A549 (cell line): Measurements from ENCODE around the gene SYMPK. TPM values are rescaled to one million over a fixed set of nuclear protein-coding genes. Genes with fewer than 3 reads are reported as not detected.

ENCODE experiments used
- ATAC-seq, 2 experiments: fragments of 200-7000 bp in 1 of 2; fragments of >200 bp in 1 of 2; cut with Nextera tagmentation in 1 of 2; cut with Tn5 transposase in 1 of 2; 3 replicates each; pipeline versions ENCODE4 v1.8.0 to v1.9.1; 2018 to 2020; ENCODE audit warnings: mild to moderate bottlenecking in 1 of 2, moderate library complexity in 1 of 2
- CTCF ChIA-PET: fragments of 300-600 bp; sonication (Branson Sonifier 250); formaldehyde crosslinking; extraction: SDS; loops from one replicate; lab custom pipeline; 2021; ENCODE audit warnings: antibody characterized with exemption, inconsistent platforms; lab: Yijun Ruan, JAX
- POLR2A ChIA-PET: fragments of 350-600 bp; formaldehyde crosslinking; extraction: SDS; loops from one replicate; lab custom pipeline; 2021; ENCODE audit warnings: antibody characterized with exemption, inconsistent platforms; lab: Yijun Ruan, JAX
- DNase-seq, 2 experiments: peaks; one replicate each; pipeline versions ENCODE4 v3.0.0 to v3.0.0-alpha.2; 2011 to 2016; ENCODE audit warnings: low read depth in 1 of 2, low spot score in 1 of 2
- FAIRE-seq: peaks from 2 replicates; lab custom pipeline; 2011; peaks lifted over from hg19 to GRCh38; lab: Jason Lieb, UNC
- H3K27ac ChIP-seq, 2 experiments: fragments of >200 bp; sonication (Bioruptor Twin); formaldehyde crosslinking; 3 replicates each; pipeline ENCODE4 v1.5.1; 2016 to 2017
- H3K4me1 ChIP-seq: fragments of >200 bp; sonication (Bioruptor Twin); formaldehyde crosslinking; 3 replicates; pipeline ENCODE4 v1.6.1; 2016
- H3K4me2 ChIP-seq: fragments of >200 bp; sonication (Bioruptor Twin); formaldehyde crosslinking; 3 replicates; pipeline ENCODE4 v1.6.1; 2016
- H3K4me3 ChIP-seq: fragments of >200 bp; sonication (Bioruptor Twin); formaldehyde crosslinking; 3 replicates; pipeline ENCODE4 v1.5.1; 2016
- H3K9me3 ChIP-seq: fragments of >200 bp; sonication (Bioruptor Twin); formaldehyde crosslinking; 3 replicates; pipeline ENCODE4 v1.6.1; 2016
- CBX8 ChIP-seq: fragments of 200-600 bp; sonication (generic); IDR thresholded peaks from 2 replicates; pipeline ENCODE4 v1.6.1; 2016
- EHF ChIP-seq: fragments of 250-450 bp; sonication (Bioruptor Pico); IDR thresholded peaks from 2 replicates; pipeline ENCODE4 v1.5.0; 2020; ENCODE audit warnings: mild to moderate bottlenecking
- ESRRA ChIP-seq: fragments of 150-350 bp; IDR thresholded peaks from 2 replicates; pipeline ENCODE4 v1.6.1; 2014; ENCODE audit warnings: mild to moderate bottlenecking, low read length, borderline replicate concordance
- FOSL2 ChIP-seq, 2 experiments: fragments of 450-650 bp in 1 of 2; fragments of >200 bp in 1 of 2; sonication (Bioruptor Twin) in 1 of 2; formaldehyde crosslinking; IDR thresholded peaks; 2 replicates each; pipeline versions ENCODE4 v1.5.0 to v1.6.1; 2016 to 2020; ENCODE audit warnings: mild to moderate bottlenecking in 1 of 2, moderate library complexity in 1 of 2
- HOXB13 ChIP-seq: fragments of 250-450 bp; sonication (Bioruptor Pico); IDR thresholded peaks from 2 replicates; pipeline ENCODE4 v1.5.0; 2020; ENCODE audit warnings: low read depth, mild to moderate bottlenecking, moderate library complexity
- JUNB ChIP-seq: fragments of >200 bp; sonication (Bioruptor Twin); formaldehyde crosslinking; IDR thresholded peaks from 2 replicates; pipeline ENCODE4 v1.6.1; 2016
- MYC ChIP-seq: IDR thresholded peaks from 2 replicates; pipeline ENCODE4 v1.6.1; 2012; ENCODE audit warnings: mild to moderate bottlenecking, inconsistent platforms, low read length, improper control_type of control experiment, borderline replicate concordance
- NR3C1 ChIP-seq: fragments of >200 bp; sonication (Bioruptor Twin); formaldehyde crosslinking; IDR thresholded peaks from 3 replicates; pipeline ENCODE4 v1.6.1; 2017
- PHF8 ChIP-seq: fragments of 200-600 bp; sonication (generic); IDR thresholded peaks from 2 replicates; pipeline ENCODE4 v1.6.1; 2016; ENCODE audit warnings: low read depth, mild to moderate bottlenecking, antibody characterized with exemption, moderate library complexity, borderline replicate concordance
- RARB ChIP-seq: fragments of 250-450 bp; sonication (Bioruptor Pico); IDR thresholded peaks from 2 replicates; pipeline ENCODE4 v1.8.0; 2021; ENCODE audit warnings: mild to moderate bottlenecking, moderate library complexity
- RNF2 ChIP-seq: fragments of 200-600 bp; sonication (generic); IDR thresholded peaks from 2 replicates; pipeline ENCODE4 v1.6.1; 2016; ENCODE audit warnings: low read depth, mild to moderate bottlenecking, antibody characterized with exemption, moderate library complexity, borderline replicate concordance
- SREBF2 ChIP-seq: fragments of 450-650 bp; IDR thresholded peaks from 2 replicates; pipeline ENCODE4 v1.6.1; 2014; ENCODE audit warnings: mild to moderate bottlenecking, moderate library complexity
- TFCP2L1 ChIP-seq: fragments of 250-450 bp; sonication (Bioruptor Pico); IDR thresholded peaks from 2 replicates; pipeline ENCODE4 v1.5.0; 2021; ENCODE audit warnings: mild to moderate bottlenecking
- TP53 ChIP-seq: fragments of 250-450 bp; sonication (Bioruptor Pico); IDR thresholded peaks from 2 replicates; pipeline ENCODE4 v1.5.0; 2021; ENCODE audit warnings: mild to moderate bottlenecking, moderate library complexity
- ZFP36 ChIP-seq: fragments of 450-650 bp; IDR thresholded peaks from 2 replicates; pipeline ENCODE4 v1.6.1; 2014; ENCODE audit warnings: borderline replicate concordance; ENCODE audit not compliant: partially characterized antibody
- WGBS: methylation state at CpG from one replicate; pipeline ENCODE4 v1.1.6; 2017; ENCODE audit errors: missing lambda C conversion rate; 5-methylcytosine and 5-hydroxymethylcytosine counted together
- polyA plus RNA-seq, 4 experiments: library from polyadenylated mRNA; depleted of rRNA in 3 of 4; stranded (reverse); fragments of >200 nt; fragmentation: RNase III in 1 of 4; extraction: RNeasy Plus Mini Kit Qiagen cat#74134 plus additional on column Dnase treatment in 1 of 4; gene quantifications; 2 replicates in 3 of 4; 3 replicates in 1 of 4; pipeline ENCODE4 v1.2.3, GENCODE V29; 2011 to 2017
- TF ChIP-seq, protein P1 (sequence below): fragments of 250-450 bp; sonication (Bioruptor Pico); IDR thresholded peaks from 2 replicates; pipeline ENCODE4 v1.5.0; 2020; ENCODE audit warnings: low read depth, mild to moderate bottlenecking, moderate library complexity
- TF ChIP-seq, protein P2 (sequence below): fragments of 200-600 bp; sonication (generic); IDR thresholded peaks from 2 replicates; pipeline ENCODE4 v1.6.1; 2016; ENCODE audit warnings: antibody characterized with exemption, mild to moderate bottlenecking, moderate library complexity

SYMPK gene
- polyA plus RNA-seq, 2 of the 4 experiments (the other 2 are of a cell fraction) = 61.9 to 105 TPM

DNA sequence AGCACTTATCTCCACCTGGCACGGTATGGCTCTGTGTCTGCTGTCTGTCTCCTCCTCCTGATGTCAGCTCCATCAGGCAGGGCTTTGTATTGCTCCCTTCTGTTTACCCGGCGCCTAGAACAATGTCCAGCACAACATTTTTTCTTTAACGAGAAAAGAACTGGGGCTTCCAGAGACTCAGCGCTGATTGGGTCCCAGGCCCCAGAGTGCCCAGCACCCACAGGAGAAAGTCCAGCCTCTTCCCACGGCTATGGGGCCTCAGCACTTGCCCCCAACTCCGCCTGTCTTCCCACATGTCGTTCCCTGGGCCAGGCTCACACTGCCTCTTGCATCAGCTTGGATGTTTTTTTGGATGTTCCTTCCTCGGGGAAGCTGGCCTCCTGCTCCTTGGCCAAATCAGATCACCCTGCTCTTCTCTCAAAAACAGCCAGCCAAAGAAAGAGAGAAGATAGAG is 32.6 kb upstream of the SYMPK start:
- TF ChIP-seq NR3C1 (no peak), TP53 (no peak)
- TF ChIP-seq, protein P1, sequence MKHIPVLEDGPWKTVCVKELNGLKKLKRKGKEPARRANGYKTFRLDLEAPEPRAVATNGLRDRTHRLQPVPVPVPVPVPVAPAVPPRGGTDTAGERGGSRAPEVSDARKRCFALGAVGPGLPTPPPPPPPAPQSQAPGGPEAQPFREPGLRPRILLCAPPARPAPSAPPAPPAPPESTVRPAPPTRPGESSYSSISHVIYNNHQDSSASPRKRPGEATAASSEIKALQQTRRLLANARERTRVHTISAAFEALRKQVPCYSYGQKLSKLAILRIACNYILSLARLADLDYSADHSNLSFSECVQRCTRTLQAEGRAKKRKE (CRISPR knock-in tag) = no peak
- no peaks in the 10 kb centered on the region for H3K9me3 ChIP-seq
- ChIA-PET CTCF (interaction anchor here (0.9 to 5.1 kb wide), 7 partner anchors 13 to 183 kb away, joined by 3 to 32 read pairs (median 4); partner anchors contain the start of gene FOXA3), POLR2A (interaction anchor here (1.6 kb wide), 1 partner anchor 32 kb away, joined by 4 read pairs; no protein-coding TSS in a partner anchor)
- ATAC-seq = no peak
- no peak overlapping the region for H3K27ac ChIP-seq
- H3K4me1 ChIP-seq = 0 out of 3 replicates have a peak, but pooled peaks cover under 1% of the 10 kb centered on the region
- no peak overlapping the region for H3K4me3 ChIP-seq
- no peak for FAIRE-seq
- no peak for DNase-seq
- 86% methylated on average over 9 of the region's 9 CpGs for WGBS
- no peak overlapping the region for H3K4me2 ChIP-seq

DNA sequence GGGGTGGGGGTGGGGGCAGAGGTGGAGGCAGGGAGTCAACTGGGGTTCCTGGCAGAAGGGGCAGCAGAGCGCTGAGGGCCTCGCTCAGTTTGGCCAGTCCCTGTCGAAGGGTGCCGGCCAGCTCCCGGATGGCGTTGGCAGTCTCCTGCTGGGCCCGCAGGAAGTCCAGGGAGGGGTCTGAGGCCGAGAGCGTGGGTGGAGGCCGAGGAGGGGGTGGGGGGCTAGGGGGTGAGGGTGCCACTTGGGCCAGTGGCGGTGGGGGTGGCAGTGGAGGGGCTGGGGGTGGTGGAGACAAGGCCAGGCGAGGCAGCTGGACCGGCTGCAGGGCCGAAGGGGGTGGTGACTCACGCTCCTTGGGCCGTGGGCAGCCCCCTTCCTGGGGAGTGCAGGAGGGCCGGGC is 27.9 kb upstream of the SYMPK start:
- Histone ChIP-seq H3K4me1 (peaks cover 6% of the 10 kb centered on the region; the same call in 2 of the 3 replicates), H3K27ac (no peak overlapping the region), H3K4me3 (no peak overlapping the region), H3K9me3 (no peaks in the 10 kb centered on the region), H3K4me2 (no peak overlapping the region)
- TF ChIP-seq PHF8 (no peak), EHF (CRISPR knock-in tag) (no peak), JUNB (no peak), NR3C1 (no peak), HOXB13 (CRISPR knock-in tag) (no peak), TFCP2L1 (no peak), ZFP36 (no peak), FOSL2 (IDR thresholded peaks at IDR 0.05) (no peak), FOSL2 (CRISPR knock-in tag; IDR thresholded peaks at IDR 0.05) (no peak), CBX8 (no peak), RNF2 (no peak), MYC (no peak), SREBF2 (no peak), RARB (CRISPR knock-in tag) (no peak), ESRRA (no peak)
- TF ChIP-seq, protein P2, sequence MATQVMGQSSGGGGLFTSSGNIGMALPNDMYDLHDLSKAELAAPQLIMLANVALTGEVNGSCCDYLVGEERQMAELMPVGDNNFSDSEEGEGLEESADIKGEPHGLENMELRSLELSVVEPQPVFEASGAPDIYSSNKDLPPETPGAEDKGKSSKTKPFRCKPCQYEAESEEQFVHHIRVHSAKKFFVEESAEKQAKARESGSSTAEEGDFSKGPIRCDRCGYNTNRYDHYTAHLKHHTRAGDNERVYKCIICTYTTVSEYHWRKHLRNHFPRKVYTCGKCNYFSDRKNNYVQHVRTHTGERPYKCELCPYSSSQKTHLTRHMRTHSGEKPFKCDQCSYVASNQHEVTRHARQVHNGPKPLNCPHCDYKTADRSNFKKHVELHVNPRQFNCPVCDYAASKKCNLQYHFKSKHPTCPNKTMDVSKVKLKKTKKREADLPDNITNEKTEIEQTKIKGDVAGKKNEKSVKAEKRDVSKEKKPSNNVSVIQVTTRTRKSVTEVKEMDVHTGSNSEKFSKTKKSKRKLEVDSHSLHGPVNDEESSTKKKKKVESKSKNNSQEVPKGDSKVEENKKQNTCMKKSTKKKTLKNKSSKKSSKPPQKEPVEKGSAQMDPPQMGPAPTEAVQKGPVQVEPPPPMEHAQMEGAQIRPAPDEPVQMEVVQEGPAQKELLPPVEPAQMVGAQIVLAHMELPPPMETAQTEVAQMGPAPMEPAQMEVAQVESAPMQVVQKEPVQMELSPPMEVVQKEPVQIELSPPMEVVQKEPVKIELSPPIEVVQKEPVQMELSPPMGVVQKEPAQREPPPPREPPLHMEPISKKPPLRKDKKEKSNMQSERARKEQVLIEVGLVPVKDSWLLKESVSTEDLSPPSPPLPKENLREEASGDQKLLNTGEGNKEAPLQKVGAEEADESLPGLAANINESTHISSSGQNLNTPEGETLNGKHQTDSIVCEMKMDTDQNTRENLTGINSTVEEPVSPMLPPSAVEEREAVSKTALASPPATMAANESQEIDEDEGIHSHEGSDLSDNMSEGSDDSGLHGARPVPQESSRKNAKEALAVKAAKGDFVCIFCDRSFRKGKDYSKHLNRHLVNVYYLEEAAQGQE = no peak
- TF ChIP-seq, protein P1 (CRISPR knock-in tag) = no peak
- WGBS = 86% methylated on average over 10 of the region's 17 CpGs
- ChIA-PET CTCF (interaction anchor here (12.8 kb wide), 1 partner anchor 23 kb away, joined by 315 read pairs; the partner anchor contains the start of genes FOXA3 and SYMPK), POLR2A (interaction anchor here (1.2 kb wide), 1 partner anchor 12 kb away, joined by 5 read pairs; the partner anchor contains the start of gene MYPOP)
- ATAC-seq (no peak), FAIRE-seq (no peak), DNase-seq (no peak)
